H1 (cell line): ENCODE data around the gene CHAT. TPM values are rescaled to one million over a fixed set of nuclear protein-coding genes. Genes with fewer than 3 reads are reported as not detected.

ENCODE experiments used
- CTCF ChIA-PET: fragments of 300-600 bp; sonication (Branson Sonifier 250); formaldehyde crosslinking; loops from one replicate; lab custom pipeline; 2021; ENCODE audit not compliant: partially characterized antibody; lab: Charles Lee
- POLR2A ChIA-PET: fragments of 300-600 bp; sonication (Branson Sonifier 250); formaldehyde crosslinking; loops from one replicate; lab custom pipeline; 2021; ENCODE audit warnings: inconsistent platforms; ENCODE audit not compliant: partially characterized antibody; lab: Charles Lee
- DNase-seq, 2 experiments: peaks; one replicate each; pipeline versions ENCODE4 v3.0.0 to v3.0.0-alpha.2; 2010 to 2022; ENCODE audit warnings: low spot score in 2 of 2, low read depth in 1 of 2, mixed read lengths in 1 of 2
- FAIRE-seq: peaks from 2 replicates; lab custom pipeline; 2011; peaks lifted over from hg19 to GRCh38; lab: Jason Lieb, UNC
- H2AFZ ChIP-seq: 2 replicates; pipeline ENCODE4 v1.8.1; 2012; ENCODE audit warnings: low read length, inconsistent platforms
- H2AK5ac ChIP-seq: 2 replicates; pipeline ENCODE4 v1.6.1; 2013; ENCODE audit warnings: low read depth, low read length
- H2BK120ac ChIP-seq: replicated peaks from 2 replicates; pipeline ENCODE3; 2013; ENCODE audit warnings: low read depth, low read length, inconsistent platforms
- H2BK12ac ChIP-seq: 2 replicates; pipeline ENCODE4 v1.6.1; 2013; ENCODE audit warnings: low read depth, low read length
- H2BK15ac ChIP-seq: 2 replicates; pipeline ENCODE4 v1.6.1; 2013; ENCODE audit warnings: low read length
- H2BK20ac ChIP-seq: 2 replicates; pipeline ENCODE4 v1.6.1; 2013; ENCODE audit warnings: low read length
- H2BK5ac ChIP-seq: 2 replicates; pipeline ENCODE4 v1.6.1; 2013; ENCODE audit warnings: low read depth, low read length
- H3K14ac ChIP-seq: 2 replicates; pipeline ENCODE4 v1.6.1; 2013; ENCODE audit warnings: inconsistent platforms; ENCODE audit not compliant: insufficient read length
- H3K18ac ChIP-seq: 2 replicates; pipeline ENCODE4 v1.6.1; 2013; ENCODE audit warnings: low read length; ENCODE audit errors: extremely low read depth
- H3K23ac ChIP-seq: 2 replicates; pipeline ENCODE4 v1.6.1; 2013; ENCODE audit warnings: inconsistent platforms; ENCODE audit not compliant: insufficient read length
- H3K23me2 ChIP-seq: 2 replicates; pipeline ENCODE4 v1.6.1; 2013; ENCODE audit warnings: low read depth, low read length
- H3K27ac ChIP-seq: 2 replicates; pipeline ENCODE4 v1.6.1; 2011; ENCODE audit warnings: low read depth, low read length, inconsistent platforms
- H3K27me3 ChIP-seq, 4 experiments: replicated peaks in 1 of 4; 1 replicate in 1 of 4; 2 replicates in 3 of 4; pipeline versions ENCODE4 v1.6.1 to v1.8.1; 2011 to 2013; ENCODE audit warnings: low read length in 3 of 4, mild to moderate bottlenecking in 3 of 4, inconsistent platforms in 2 of 4, mixed read lengths in 2 of 4, moderate library complexity in 1 of 4; ENCODE audit not compliant: control insufficient read depth in 3 of 4, insufficient read depth in 3 of 4; ENCODE audit errors: extremely low read depth in 1 of 4
- H3K36me3 ChIP-seq, 4 experiments: 2 replicates each; pipeline versions ENCODE4 v1.6.1 to v1.8.1; 2011 to 2013; ENCODE audit warnings: mild to moderate bottlenecking in 4 of 4, low read length in 3 of 4, moderate library complexity in 2 of 4, control low read depth in 1 of 4, inconsistent platforms in 1 of 4; ENCODE audit not compliant: insufficient read depth in 4 of 4, control insufficient read depth in 2 of 4
- H3K4ac ChIP-seq: replicated peaks from 2 replicates; pipeline ENCODE3; 2013; ENCODE audit warnings: low read length, low read depth, mixed read lengths, inconsistent platforms; ENCODE audit not compliant: insufficient read length
- H3K4me1 ChIP-seq, 4 experiments: replicated peaks in 1 of 4; 1 replicate in 1 of 4; 2 replicates in 3 of 4; pipeline versions ENCODE4 v1.6.1 to v1.8.1; 2011 to 2013; ENCODE audit warnings: low read length in 3 of 4, inconsistent platforms in 2 of 4, mixed read lengths in 1 of 4; ENCODE audit not compliant: insufficient read depth in 4 of 4, control insufficient read depth in 3 of 4
- H3K4me2 ChIP-seq, 2 experiments: 2 replicates each; pipeline versions ENCODE4 v1.6.1 to v1.8.1; 2011 to 2013; ENCODE audit warnings: low read depth in 2 of 2, low read length in 2 of 2, control low read depth in 1 of 2, inconsistent platforms in 1 of 2, mild to moderate bottlenecking in 1 of 2; ENCODE audit not compliant: insufficient read depth in 1 of 2
- H3K4me3 ChIP-seq, 4 experiments: fragments of 200-600, 300-600 bp in 1 of 4; sonication (generic), shearing (Covaris generic), sonication (Bioruptor Twin) in 1 of 4; 2 replicates each; pipeline versions ENCODE4 v1.5.1 to v1.8.1; 2011 to 2016; ENCODE audit warnings: low read length in 4 of 4, low read depth in 3 of 4, control low read depth in 2 of 4, inconsistent platforms in 2 of 4, mild to moderate bottlenecking in 2 of 4, mixed read lengths in 1 of 4, moderate library complexity in 1 of 4; ENCODE audit not compliant: insufficient read depth in 2 of 4; ENCODE audit errors: extremely low read depth in 1 of 4
- H3K56ac ChIP-seq: replicated peaks from 2 replicates; pipeline ENCODE3; 2013; ENCODE audit warnings: low read depth, mild to moderate bottlenecking, mixed read lengths, low read length, inconsistent platforms; ENCODE audit not compliant: insufficient read length
- H3K79me1 ChIP-seq: 2 replicates; pipeline ENCODE4 v1.6.1; 2013; ENCODE audit warnings: low read depth, low read length, control low read depth
- H3K79me2 ChIP-seq, 2 experiments: 2 replicates each; pipeline versions ENCODE4 v1.6.1 to v1.8.1; 2012 to 2013; ENCODE audit warnings: low read length in 2 of 2, mild to moderate bottlenecking in 2 of 2, inconsistent platforms in 1 of 2; ENCODE audit not compliant: insufficient read depth in 2 of 2, control insufficient read depth in 1 of 2
- H3K9ac ChIP-seq, 4 experiments: replicated peaks in 1 of 4; 1 replicate in 1 of 4; 2 replicates in 3 of 4; pipeline versions ENCODE4 v1.6.1 to v1.8.1; 2011 to 2013; ENCODE audit warnings: low read depth in 3 of 4, low read length in 3 of 4, control low read depth in 2 of 4, mild to moderate bottlenecking in 2 of 4, moderate library complexity in 2 of 4, inconsistent platforms in 1 of 4; ENCODE audit errors: extremely low read depth in 1 of 4
- H3K9me3 ChIP-seq, 2 experiments: 2 replicates each; pipeline versions ENCODE4 v1.6.1 to v1.8.1; 2012 to 2013; ENCODE audit warnings: mild to moderate bottlenecking in 2 of 2, moderate library complexity in 2 of 2, control low read depth in 1 of 2, inconsistent platforms in 1 of 2, low read depth in 1 of 2, low read length in 1 of 2, mixed read lengths in 1 of 2; ENCODE audit not compliant: insufficient read depth in 2 of 2
- H4K20me1 ChIP-seq, 2 experiments: replicated peaks in 1 of 2; 2 replicates each; pipeline versions ENCODE3 to v1.8.1; 2011 to 2013; ENCODE audit warnings: inconsistent platforms in 2 of 2, low read length in 2 of 2, mild to moderate bottlenecking in 1 of 2; ENCODE audit not compliant: insufficient read depth in 2 of 2, control insufficient read depth in 1 of 2
- H4K5ac ChIP-seq: 2 replicates; pipeline ENCODE4 v1.6.1; 2013; ENCODE audit warnings: low read length, low read depth, mixed read lengths, inconsistent platforms; ENCODE audit not compliant: insufficient read length
- H4K8ac ChIP-seq: 2 replicates; pipeline ENCODE4 v1.8.0; 2013; ENCODE audit warnings: mild to moderate bottlenecking, moderate library complexity, low read length, inconsistent platforms; ENCODE audit not compliant: insufficient read depth; ENCODE audit errors: extremely low read depth
- H4K91ac ChIP-seq: replicated peaks from 2 replicates; pipeline ENCODE3; 2013; ENCODE audit warnings: low read length, mixed read lengths, inconsistent platforms; ENCODE audit not compliant: insufficient read length
- BACH1 ChIP-seq: IDR thresholded peaks from 2 replicates; pipeline ENCODE4 v1.6.1; 2012; ENCODE audit warnings: low read length, improper control_type of control experiment
- HDAC6 ChIP-seq: IDR thresholded peaks from one replicate; pipeline ENCODE4 v1.7.1; 2012; ENCODE audit warnings: low read depth, mild to moderate bottlenecking, inconsistent platforms, low read length, moderate library complexity
- JUND ChIP-seq: IDR thresholded peaks from 2 replicates; pipeline ENCODE4 v1.6.1; 2011; ENCODE audit warnings: mild to moderate bottlenecking, improper control_type of control experiment, low read length
- NANOG ChIP-seq: IDR thresholded peaks from 2 replicates; pipeline ENCODE4 v1.6.1; 2011; ENCODE audit warnings: low read length, low read depth, mild to moderate bottlenecking, inconsistent platforms; ENCODE audit not compliant: insufficient read depth, poor library complexity, severe bottlenecking
- POLR2AphosphoS5 ChIP-seq: IDR thresholded peaks from 2 replicates; pipeline ENCODE4 v1.6.1; 2011; ENCODE audit warnings: low read depth, low read length
- RAD21 ChIP-seq, 2 experiments: IDR thresholded peaks in 1 of 2; conservative IDR thresholded peaks in 1 of 2; 2 replicates each; pipeline ENCODE4 v1.6.1; 2011; ENCODE audit warnings: low read depth in 2 of 2, low read length in 2 of 2, improper control_type of control experiment in 1 of 2, inconsistent platforms in 1 of 2, mild to moderate bottlenecking in 1 of 2, moderate library complexity in 1 of 2
- RBBP5 ChIP-seq: IDR thresholded peaks from 2 replicates; pipeline ENCODE4 v1.7.1; 2012; ENCODE audit warnings: low read depth, mild to moderate bottlenecking, inconsistent platforms, low read length, moderate library complexity, borderline replicate concordance
- RFX5 ChIP-seq: IDR thresholded peaks from 2 replicates; pipeline ENCODE4 v1.6.1; 2011; ENCODE audit warnings: low read depth, low read length, improper control_type of control experiment, borderline replicate concordance
- SP4 ChIP-seq: IDR thresholded peaks from 2 replicates; pipeline ENCODE4 v1.6.1; 2012; ENCODE audit warnings: low read length, inconsistent platforms
- TBP ChIP-seq: IDR thresholded peaks from 2 replicates; pipeline ENCODE4 v1.6.1; 2011; ENCODE audit warnings: low read depth, low read length, improper control_type of control experiment
- WGBS, 2 experiments: shearing (Covaris generic) in 1 of 2; methylation state at CpG; one replicate each; pipeline versions ENCODE4 v1.1.6 to v1.1.7; 2013 to 2015; ENCODE audit warnings: low lambda C conversion rate in 2 of 2, mixed read lengths in 2 of 2, inconsistent platforms in 1 of 2, low coverage in 1 of 2, missing lambda C conversion rate in 1 of 2; ENCODE audit not compliant: insufficient replicate concordance in 2 of 2, insufficient coverage in 1 of 2, insufficient read length in 1 of 2; ENCODE audit errors: extremely low coverage in 1 of 2, missing lambda C conversion rate in 1 of 2; 5-methylcytosine and 5-hydroxymethylcytosine counted together
- polyA plus RNA-seq, 7 experiments: library from polyadenylated mRNA; depleted of rRNA in 3 of 7; stranded (reverse) in 5 of 7; unstranded in 2 of 7; fragments of >200 nt in 5 of 7; fragments of 200-250 nt in 2 of 7; gene quantifications; 1 replicate in 5 of 7; 2 replicates in 1 of 7; 4 replicates in 1 of 7; pipeline versions ENCODE4 v1.2.1 to v1.2.3, GENCODE V29; 2011 to 2013; ENCODE audit warnings: missing spikeins in 2 of 7, mixed read lengths in 2 of 7
- total RNA-seq: library from RNA; stranded (reverse); fragmentation: NEBNext Ultra II Directional; extraction: Animal tissue kit (Norgen Biotek cat#: 25700); gene quantifications from 2 replicates; pipeline ENCODE4 v1.2.1, GENCODE V29; 2021
- TF ChIP-seq, protein P1 (sequence below): IDR thresholded peaks from 2 replicates; pipeline ENCODE4 v1.6.1; 2012; ENCODE audit warnings: inconsistent platforms

Gene CHAT
- total and polyA plus RNA-seq, 2 of the 8 experiments (the other 6 are each of a cell fraction or from before 2014, with no cell fraction given), result not detected

GRCh38 chr10:49707585-49707984 lies 93.7 kb downstream of the CHAT start:
- 0 out of 4 replicates have a peak, but pooled peaks cover 0 to 2% of the 10 kb centered on the region in 2 experiments for H3K9me3 ChIP-seq
- CTCF ChIA-PET, result interaction anchor here (0.8 to 1.7 kb wide), 3 partner anchors 9 to 31 kb away, joined by 3 to 5 read pairs (median 3); no protein-coding TSS in a partner anchor
- no peaks in the 10 kb centered on the region; a peak in 1 of 7 replicates for H3K27me3 ChIP-seq
- H4K20me1 ChIP-seq, result no peaks in the 10 kb centered on the region
- no peak overlapping the region for H3K4me2 ChIP-seq
- H3K27ac ChIP-seq, result no peak overlapping the region
- H2BK12ac ChIP-seq, result no peak overlapping the region
- H3K79me2 ChIP-seq, result no peaks in the 10 kb centered on the region
- no peak overlapping the region for H4K8ac ChIP-seq
- no peak overlapping the region for H3K9ac ChIP-seq
- no peak overlapping the region for H3K4me3 ChIP-seq
- WGBS, 2 experiments, result 85% methylated on average over 3 of the region's 3 CpGs; no CpG with 5 or more reads in 1 of the 2 experiments
- DNase-seq (no peak), FAIRE-seq (no peak)
- POLR2A ChIA-PET, result interaction anchor here (0.6 kb wide), 1 partner anchor 32 kb away, joined by 3 read pairs; no protein-coding TSS in a partner anchor
- no peak overlapping the region for H3K4ac ChIP-seq
- TF ChIP-seq HDAC6, result no peak
- TF ChIP-seq POLR2AphosphoS5, result no peak
- no peak for TF ChIP-seq RAD21 (IDR thresholded peaks at IDR 0.05 in 1 of 2, conservative IDR thresholded peaks at IDR 0.05 in 1 of 2; ENCODE audit: low read depth in 2 of 2, low read length in 2 of 2)
- no peak for TF ChIP-seq JUND
- no peak for TF ChIP-seq RBBP5
- no peak for TF ChIP-seq TBP
- TF ChIP-seq, protein P1, sequence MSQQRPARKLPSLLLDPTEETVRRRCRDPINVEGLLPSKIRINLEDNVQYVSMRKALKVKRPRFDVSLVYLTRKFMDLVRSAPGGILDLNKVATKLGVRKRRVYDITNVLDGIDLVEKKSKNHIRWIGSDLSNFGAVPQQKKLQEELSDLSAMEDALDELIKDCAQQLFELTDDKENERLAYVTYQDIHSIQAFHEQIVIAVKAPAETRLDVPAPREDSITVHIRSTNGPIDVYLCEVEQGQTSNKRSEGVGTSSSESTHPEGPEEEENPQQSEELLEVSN, result no peak
- no peak for TF ChIP-seq RFX5
- no peak for TF ChIP-seq BACH1
- no peak for TF ChIP-seq NANOG
- no peak for TF ChIP-seq SP4
- no peak overlapping the region for H4K91ac ChIP-seq
- H3K23me2 ChIP-seq, result no peaks in the 10 kb centered on the region
- no peak overlapping the region for H2BK15ac ChIP-seq
- no peak overlapping the region for H3K14ac ChIP-seq
- no peaks in the 10 kb centered on the region for H3K36me3 ChIP-seq
- H2BK20ac ChIP-seq, result no peak overlapping the region
- no peak overlapping the region for H3K56ac ChIP-seq
- H2AFZ ChIP-seq, result no peak overlapping the region
- no peak overlapping the region for H2BK120ac ChIP-seq
- no peak overlapping the region for H2AK5ac ChIP-seq
- no peak overlapping the region for H2BK5ac ChIP-seq
- H3K4me1 ChIP-seq, result no peaks in the 10 kb centered on the region
- no peak overlapping the region for H3K18ac ChIP-seq
- H3K23ac ChIP-seq, result no peak overlapping the region
- no peak overlapping the region for H4K5ac ChIP-seq
- no peaks in the 10 kb centered on the region for H3K79me1 ChIP-seq
